GM18868 (cell line): Measurements from ENCODE around the gene CD177.
"Not testable (repeated sequence)": the region's sequence is repeated elsewhere in the genome, so short reads cannot be mapped to it uniquely, and the experiment has no call there.

Experiments
- ATAC-seq: cut with Tn5 transposase; IDR thresholded peaks from one replicate; pipeline ENCODE4 v1.9.1; 2021; ENCODE audit warnings: mild to moderate bottlenecking, moderate library complexity; ENCODE audit not compliant: unreplicated experiment

Gene CD177

DNA sequence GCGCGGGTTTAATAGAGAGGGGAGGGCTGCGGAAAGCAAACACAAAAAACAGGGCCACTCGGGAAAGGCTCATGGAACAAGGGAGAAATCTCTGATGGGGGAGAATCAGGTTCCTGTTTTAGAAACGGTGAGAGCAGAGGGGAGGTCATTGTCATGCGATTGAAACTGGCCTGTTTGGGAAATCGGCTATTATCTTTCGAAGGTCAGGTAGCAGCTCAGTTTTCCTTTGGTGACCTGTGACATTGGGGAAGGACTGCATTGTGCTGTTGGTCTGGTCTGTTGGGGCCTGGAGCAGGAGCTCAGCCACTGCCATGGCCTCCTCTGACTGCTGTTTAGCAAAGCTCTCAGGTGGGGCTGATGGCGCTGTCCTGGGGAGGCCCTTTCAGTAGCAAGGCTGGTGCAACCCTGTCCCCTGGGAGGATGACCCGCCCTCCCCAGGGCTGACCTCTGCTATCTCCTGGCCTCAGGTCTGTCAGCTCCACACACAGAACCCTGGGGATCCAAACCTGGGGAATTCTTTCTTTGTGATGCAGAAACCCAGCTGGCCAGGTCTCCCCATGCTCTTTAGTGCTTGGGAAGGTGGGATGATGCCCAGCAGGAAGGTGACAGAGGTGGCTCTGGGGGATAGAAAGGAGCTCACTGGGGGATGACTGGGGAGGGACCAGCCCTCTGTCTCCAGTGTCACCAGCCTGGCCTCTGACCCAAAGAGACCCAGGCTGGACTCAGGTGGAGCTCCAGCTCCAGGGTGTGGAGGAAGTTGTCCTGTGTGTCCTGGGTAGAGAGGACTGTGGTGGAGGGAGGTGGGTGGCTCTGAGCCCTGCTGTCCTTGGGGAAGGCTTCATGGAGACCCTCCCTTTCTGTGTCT is 21.2 kb upstream of the CD177 start:
- ATAC-seq = no peak

DNA sequence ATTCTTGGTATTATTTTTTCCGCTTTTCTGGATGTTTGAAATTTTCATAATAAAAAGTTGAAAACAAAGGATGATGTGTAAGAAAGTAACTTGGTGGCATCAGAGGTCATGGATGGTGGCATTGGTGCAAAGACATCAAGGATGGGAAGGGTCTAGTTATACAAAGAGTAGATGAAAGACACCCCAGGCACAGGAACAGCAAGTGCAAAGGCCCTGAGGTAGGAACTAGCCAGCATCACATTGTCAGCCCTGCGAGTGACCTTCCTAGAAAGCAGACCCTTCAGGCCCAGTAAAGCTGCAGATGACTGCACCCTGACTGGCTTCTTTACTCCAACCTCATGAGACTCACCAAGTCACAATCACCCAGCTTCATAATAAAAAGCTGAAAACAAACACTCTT is 17.0 kb upstream of the CD177 start:
- ATAC-seq = not testable (repeated sequence)

DNA sequence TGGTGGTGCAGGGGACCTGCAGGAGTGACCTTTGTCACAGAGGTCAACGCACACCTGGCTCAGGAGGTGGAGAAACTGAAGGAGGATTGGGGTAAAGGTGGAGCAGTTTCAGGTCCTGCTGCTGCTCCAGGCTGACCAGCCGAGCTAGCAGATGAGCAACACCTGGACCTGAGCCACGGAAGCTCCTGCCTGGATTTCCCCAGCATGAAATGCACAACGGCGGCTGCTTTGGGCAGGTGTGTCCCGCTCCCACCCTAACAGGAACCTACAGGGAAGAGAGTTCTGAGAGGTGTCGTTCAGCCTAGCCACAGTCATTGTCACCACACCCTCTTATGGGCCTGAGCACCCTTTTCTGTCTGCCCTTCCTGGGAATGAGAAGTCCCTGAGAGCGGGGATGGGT is 15.7 kb upstream of the CD177 start:
- ATAC-seq = no peak

DNA sequence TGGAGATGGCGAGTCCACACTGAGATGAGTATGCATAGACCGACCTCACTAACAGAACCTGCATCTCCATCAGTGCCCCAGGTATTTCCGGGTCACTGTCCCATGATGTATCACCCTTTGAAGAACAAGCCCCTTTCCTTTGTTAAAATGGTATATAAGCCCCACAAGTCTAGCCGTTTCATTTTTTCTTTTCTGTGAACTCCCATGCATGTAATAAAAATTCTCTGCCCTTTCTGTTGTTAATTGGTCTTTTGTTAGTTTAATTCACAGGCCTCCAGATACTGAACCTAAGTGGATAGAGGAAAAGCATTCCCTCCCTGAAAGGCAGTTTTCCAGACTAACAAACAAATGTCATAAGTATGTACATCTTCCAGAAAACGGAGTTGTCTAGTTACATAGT is 15.0 kb upstream of the CD177 start:
- ATAC-seq = no peak

DNA sequence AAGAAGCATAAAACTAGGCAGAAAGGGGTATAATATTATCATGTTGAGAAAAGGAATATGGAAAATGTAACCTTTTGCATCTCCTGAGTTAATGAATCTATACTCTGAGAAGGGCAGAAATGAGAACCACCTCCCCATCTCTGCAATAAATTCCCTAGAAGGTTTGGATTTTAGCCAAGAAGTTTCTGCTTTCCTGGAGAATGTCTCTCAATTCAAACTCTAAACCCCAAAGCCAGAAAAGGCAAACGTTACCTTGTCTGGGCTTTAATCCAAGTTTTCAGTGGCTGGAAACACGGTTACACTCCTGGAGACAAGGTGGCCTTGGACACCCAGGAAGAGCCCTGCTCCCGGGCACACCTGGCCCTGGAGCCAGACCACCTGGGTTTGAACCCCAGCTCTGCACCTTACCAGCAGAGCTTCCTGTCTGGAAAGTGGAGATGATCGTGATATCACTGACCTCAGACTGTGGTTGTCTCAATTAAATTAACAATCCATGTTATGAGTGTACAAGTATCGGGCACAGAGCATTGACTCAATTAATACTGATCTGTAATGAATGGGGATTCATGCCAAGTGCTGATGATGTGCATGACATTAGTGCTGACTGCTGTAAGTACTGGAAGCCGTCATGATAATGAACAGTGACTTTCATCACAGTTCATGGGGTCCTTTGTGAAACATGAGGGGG is 14.1 kb upstream of the CD177 start:
- not testable (repeated sequence) for ATAC-seq

DNA sequence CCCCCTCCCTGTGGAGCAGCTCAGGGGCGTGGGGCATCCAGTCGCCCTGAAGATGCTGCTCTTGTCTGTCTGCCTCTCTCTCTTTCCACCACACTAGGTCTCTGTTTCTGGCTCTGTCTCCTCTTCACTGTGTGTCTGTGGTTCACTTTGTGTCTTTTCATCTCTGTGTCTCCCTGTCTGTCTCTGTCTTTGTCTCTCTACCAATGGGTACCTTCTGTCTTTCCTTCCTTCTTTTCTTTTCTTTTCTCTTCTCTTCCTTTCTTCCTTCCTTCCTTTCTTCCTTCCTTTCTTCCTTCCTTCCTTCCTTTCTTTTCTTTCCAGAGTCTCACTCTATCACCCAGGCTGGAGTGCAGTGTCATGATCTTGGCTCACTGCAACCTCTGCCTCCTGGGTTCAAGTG is 13.4 kb upstream of the CD177 start:
- ATAC-seq = not testable (repeated sequence)

DNA sequence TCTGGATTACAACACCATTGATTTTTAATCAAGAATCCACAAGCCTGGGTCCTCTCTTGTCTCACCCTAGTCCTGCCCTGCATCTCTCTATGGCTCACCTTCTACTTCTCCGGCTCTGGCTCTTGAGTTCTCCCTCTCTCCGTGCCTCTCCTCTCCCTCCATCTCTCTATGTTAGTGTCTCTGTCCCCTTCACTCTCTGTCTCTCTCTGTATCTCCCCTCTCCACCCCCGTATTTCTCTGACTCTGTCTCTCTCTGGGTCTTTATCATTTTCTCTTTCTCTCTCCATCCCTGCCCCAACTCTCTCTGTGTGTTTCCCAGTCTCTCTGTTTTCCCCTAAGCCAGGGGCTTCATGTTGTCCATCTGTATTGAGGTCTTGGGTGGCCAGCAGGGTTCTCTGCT is 12.4 kb upstream of the CD177 start:
- not testable (repeated sequence) for ATAC-seq

DNA sequence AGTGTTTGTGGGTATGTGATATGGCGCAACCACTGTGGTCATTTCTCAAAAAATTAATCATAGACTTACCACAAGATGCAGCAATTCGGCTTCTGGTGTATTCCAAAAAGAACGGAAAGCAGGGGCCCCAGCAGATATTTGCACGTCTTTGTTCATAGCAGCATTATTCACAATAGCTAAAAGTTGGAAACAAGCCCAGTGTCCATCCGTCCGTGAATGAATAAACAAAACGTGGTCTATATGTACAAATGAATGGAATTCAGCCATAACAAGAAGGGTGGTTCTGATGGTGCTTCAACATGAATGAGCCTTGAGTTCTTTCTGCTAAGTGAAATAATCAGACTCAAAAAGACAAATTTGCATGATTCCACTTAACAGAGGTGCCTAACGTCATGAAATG is 11.4 kb upstream of the CD177 start:
- not testable (repeated sequence) for ATAC-seq

DNA sequence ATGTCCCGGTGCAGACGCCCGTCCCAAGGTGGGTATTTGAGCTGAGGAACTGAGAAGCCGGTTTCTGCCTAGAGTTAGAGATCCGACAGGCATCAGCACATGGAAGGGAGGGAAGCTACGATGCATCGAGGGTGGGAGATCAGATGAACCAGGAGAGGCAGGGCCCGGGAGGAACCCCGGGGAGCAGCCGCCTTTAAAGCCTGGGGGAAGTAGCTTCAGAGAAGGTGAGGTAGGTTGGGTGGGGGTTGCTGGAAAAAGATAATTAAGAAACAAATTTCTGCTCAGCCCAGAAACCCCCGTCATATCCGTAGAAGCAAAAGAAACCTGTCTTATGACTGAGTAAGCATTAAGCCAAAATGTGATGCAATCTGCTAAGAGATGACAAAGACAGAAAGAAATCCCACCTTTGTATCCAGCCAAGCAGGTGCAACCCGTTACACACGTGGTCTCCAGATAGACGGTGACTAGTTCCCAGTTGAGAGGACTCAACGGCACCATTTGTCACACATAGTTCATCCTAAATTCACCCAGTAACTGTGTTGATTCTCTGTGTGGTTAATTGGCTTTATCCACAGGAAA is 9.1 kb upstream of the CD177 start:
- not testable (repeated sequence) for ATAC-seq

DNA sequence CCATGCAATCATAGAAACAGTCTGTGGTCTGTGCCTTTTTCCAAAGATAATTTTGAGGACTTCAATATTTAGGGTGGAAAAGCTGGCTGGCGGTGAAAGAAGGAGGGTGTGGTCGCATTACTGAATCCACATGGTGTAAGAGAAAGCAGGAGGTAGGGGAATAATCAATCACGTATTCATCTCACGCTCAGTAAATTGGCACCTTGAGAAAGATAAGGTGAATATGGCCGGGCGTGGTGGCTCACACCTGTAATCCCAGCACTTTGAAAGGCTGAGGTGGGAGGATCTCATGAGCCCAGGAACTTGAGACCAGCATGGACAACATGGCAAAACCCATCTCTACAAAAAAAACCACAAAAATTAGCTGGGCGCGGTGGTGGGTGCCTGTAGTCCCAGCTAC is 3.7 kb upstream of the CD177 start:
- not testable (repeated sequence) for ATAC-seq

DNA sequence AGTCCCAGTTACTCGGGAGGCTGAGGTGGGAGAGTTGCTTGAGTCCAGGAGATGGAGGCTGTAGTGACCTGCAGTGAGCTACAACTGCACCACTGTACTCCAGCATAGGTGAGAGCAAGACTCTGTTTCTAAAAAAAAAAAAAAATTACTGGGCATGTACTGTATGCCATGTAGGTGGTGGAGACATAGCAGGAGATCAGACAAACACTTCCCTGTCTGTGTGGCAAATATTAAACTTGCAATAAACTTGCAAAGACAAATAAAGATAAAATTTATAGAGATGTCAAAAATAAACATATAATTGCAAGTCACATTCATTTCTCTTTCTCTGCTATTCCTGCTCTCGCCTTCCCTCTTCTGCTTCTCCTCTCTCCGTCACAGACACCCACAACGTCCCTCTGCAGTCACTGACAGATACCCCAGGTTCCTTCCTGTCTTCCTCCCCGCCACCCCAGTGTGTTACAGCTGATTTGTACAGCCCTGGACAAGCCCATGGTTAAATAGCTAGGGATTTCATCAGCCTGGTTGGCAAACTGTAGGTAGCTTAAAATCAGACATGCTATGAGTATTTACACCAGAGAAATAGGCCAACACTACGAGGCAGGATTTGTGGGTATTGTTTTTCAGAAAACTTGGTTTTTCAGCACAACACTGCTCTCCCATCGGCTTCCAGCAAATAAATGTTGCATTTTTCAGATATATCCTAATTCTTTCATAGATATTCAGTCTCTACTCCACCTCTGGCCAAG is 1.3 kb upstream of the CD177 start:
- no peak for ATAC-seq

DNA sequence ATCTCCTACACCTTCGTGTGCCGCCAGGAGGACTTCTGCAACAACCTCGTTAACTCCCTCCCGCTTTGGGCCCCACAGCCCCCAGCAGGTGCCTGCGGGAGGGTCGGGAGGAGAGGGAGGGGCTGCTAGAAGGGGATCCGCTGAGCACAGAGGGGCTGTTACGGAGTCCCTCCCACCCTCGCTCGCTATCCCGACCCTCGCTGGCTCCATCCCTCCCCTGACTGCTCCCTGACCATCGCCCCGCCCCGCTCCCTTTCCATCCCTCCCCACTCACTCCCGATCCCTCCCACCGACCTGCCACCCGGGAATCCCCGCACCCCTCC is 780 bp downstream of the CD177 start:
- ATAC-seq = no peak

DNA sequence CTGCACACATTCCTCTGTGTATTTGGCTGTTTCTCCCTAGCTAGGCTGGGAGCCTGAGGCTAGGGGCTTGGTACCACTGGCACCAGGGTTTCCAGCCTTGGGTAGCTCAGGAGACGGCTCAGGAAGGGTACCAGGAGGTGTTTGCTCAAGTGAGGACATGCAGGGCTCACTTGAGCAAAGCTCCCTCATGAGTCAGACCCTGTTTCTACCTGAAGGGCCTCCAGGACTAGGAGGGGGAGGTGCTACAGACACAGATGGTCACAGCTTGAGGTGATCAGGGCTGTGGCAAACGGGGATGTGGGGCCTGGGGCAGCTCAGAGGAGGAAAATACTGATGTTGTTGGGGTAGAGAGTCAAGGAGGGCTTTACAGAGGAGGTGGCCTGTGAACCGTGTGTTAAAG is 3.3 kb downstream of the CD177 start:
- not testable (repeated sequence) for ATAC-seq

DNA sequence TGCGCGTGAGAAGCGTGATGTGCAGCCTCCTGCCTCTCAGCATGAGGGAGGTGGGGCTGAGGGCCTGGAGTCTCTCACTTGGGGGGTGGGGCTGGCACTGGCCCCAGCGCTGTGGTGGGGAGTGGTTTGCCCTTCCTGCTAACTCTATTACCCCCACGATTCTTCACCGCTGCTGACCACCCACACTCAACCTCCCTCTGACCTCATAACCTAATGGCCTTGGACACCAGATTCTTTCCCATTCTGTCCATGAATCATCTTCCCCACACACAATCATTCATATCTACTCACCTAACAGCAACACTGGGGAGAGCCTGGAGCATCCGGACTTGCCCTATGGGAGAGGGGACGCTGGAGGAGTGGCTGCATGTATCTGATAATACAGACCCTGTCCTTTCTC is 8.7 kb downstream of the CD177 start:
- no peak for ATAC-seq

DNA sequence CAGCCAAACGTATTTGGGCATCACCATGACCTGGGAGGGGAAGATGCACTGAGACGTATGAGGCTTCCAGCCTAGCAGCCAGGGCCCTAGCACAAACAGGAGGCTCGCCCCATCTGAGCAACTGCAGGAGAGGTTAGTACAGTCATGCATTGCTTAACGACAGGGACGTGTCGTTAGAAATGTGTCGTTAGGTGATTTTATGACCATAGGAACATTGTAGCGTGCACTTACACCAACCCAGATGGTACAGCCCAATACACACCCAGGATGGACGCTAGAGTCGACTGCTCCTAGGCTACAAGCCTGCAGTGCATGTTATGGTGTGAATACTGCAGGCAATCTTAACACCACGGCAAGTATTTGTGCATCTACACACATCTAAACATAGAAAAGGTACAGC is 9.3 kb downstream of the CD177 start:
- ATAC-seq = no peak

DNA sequence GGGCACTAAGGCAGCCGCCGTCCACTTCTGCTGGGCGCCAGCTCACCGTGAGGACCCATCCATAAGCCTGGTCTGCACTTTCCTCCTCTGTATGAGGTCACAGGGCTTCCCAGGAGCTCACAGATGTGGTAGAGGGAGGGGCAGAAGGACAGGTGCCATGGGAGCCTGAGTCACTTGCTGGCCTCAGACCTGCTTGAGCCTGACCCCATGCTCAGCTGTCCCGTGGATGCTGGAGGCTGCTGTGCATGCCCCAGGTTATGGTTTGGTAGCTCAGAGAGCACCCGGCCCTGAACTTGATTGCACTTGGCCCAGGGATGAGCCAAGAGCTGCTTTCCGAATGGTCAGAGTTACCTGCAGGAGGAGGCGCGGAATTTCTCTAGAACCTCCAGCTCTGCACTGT is 12.2 kb downstream of the CD177 start:
- not testable (repeated sequence) for ATAC-seq

DNA sequence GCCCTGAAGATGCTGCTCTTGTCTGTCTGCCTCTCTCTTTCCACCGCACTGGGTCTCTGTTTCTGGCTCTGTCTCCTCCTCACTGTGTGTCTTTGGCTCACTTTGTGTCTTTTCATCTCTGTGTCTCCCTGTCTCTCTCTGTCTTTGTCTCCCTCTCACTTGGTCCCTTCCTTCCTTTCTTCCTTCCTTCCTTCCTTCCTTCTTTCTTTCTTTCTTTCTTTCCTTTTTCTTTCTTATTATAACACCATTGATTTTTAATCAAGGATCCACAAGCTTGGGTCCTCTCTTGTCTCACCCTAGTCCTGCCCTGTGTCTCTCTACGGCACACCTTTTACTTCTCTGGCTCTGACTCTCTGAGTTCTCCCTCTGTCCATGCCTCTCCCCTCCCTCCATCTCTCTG is 14.3 kb downstream of the CD177 start:
- ATAC-seq = no peak

DNA sequence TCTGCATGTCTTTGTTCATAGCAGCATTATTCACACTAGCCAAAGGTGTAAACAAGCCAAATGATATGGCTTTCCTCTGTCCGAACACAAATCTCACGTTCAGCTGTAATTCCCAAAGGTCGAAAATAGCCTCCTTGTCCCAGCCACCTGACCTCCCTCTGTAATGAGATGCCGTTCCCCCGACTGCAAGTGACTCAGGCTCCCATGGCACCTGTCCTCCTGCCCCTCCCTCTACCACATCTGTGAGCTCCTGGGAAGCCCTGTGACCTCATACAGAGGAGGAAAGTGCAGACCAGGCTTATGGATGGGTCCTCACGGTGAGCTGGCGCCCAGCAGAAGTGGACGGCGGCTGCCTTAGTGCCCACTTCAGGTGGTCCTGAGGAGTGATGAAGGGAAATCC is 15.4 kb downstream of the CD177 start:
- ATAC-seq = not testable (repeated sequence)

DNA sequence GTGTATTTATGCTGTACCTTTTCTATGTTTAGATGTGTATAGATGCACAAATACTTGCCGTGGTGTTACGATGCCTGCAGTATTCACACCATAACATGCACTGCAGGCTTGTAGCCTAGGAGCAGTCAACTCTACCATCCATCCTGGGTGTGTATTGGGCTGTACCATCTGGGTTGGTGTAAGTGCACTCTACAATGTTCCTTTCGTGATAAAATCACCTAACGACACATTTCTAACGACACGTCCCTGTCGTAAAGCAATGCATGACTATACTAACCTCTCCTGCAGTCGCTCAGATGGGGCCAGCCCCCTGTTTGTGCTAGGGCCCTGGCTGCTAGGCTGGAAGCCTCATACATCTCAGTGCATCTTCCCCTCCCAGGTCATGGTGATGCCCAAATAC is 18.4 kb downstream of the CD177 start:
- ATAC-seq = no peak

DNA sequence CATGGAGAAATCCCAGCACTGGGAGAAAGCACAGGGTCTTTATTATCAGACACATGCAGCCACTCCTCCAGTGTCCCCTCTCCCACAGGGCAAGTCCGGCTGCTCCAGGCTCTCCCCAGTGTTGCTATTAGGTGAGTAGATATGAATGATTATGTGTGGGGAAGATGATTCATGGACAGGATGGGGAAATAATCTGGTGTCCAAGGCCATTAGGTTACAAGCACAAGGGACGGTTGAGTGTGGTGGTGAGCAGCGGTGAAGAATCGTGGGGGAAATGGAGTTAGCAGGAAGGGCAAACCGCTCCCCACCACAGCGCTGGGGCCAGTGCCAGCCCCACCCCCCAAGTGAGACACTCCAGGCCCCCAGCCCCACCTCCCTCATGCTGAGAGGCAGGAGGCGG is 19.0 kb downstream of the CD177 start:
- no peak for ATAC-seq

DNA sequence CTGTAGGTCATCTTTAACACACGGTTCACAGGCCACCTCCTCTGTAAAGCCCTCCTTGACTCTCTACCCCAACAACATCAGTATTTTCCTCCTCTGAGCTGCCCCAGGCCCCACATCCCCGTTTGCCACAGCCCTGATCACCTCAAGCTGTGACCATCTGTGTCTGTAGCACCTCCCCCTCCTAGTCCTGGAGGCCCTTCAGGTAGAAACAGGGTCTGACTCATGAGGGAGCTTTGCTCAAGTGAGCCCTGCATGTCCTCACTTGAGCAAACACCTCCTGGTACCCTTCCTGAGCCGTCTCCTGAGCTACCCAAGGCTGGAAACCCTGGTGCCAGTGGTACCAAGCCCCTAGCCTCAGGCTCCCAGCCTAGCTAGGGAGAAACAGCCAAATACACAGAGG is 24.1 kb downstream of the CD177 start:
- ATAC-seq = not testable (repeated sequence)
